ENCODE data around the gene HBEGF.

The HBEGF gene

DNA sequence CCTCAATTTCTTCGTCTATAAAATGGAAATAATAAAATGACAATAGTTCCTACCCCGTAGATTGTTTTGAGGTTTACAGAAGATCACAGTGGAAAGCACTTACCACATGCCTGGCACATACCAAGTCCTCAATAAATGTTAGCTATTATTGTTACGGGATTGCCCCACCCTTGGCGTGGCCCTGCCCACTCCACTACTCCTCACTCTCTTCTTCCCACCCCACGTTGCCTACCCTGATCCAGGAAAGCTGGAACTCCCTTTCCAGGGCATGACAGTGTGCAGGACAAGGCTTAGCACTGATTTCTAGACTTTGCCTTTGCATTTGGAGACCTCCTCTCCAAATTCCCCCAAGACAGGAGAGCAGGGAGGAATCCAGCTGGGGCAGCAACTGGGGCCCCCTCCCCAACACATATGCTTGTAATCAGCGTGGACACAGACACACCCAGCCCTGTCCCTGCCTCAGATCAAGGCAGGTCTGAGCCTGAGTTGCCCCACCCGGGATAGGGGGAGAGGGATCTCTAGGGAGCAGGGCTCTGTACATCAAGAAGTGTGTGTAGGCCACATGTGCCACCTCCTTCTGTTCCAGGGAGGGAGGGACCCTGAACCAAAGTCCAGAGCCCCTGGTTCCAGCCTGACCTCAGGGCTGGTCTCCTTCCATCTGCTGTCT lies 20.3 kb upstream of the HBEGF start:
- no peaks in the 10 kb centered on the region for H3K27me3 ChIP-seq (ENCODE audit: insufficient read depth, low read length)
- no peak overlapping the region for H4K8ac ChIP-seq (ENCODE audit: low read depth, low read length)
- no peak overlapping the region for H3K18ac ChIP-seq (ENCODE audit: low read length)
- H3K4me3 ChIP-seq (ENCODE audit: low read depth, low read length) = no peak overlapping the region
- no peak overlapping the region for H4K91ac ChIP-seq (ENCODE audit: low read depth, low read length)
- H3K4me2 ChIP-seq (ENCODE audit: low read length) = no peak overlapping the region
- H3K79me1 ChIP-seq (ENCODE audit: low read length) = no peaks in the 10 kb centered on the region
- no peak overlapping the region for H3K4ac ChIP-seq (ENCODE audit: low read depth, low read length)
- no peaks in the 10 kb centered on the region for H3K79me2 ChIP-seq (ENCODE audit: control insufficient read depth, insufficient read depth, low read length, poor library complexity)
- no peak overlapping the region for H2BK12ac ChIP-seq (ENCODE audit: low read length)
- H3K14ac ChIP-seq (ENCODE audit: low read length) = no peak overlapping the region
- peaks cover 0 to 6% of the 10 kb centered on the region in 2 experiments for H3K4me1 ChIP-seq (ENCODE audit: control insufficient read depth in 1 of 2, insufficient read depth in 2 of 2, low read length in 2 of 2)
- no CpG with 5 or more reads among the region's 7 CpGs for WGBS (ENCODE audit: extremely low coverage, insufficient coverage, insufficient read length)
- DNase-seq = no peak
- no peak overlapping the region for H2BK5ac ChIP-seq (ENCODE audit: low read depth, low read length, poor library complexity)
- no peak overlapping the region for H3K9ac ChIP-seq (ENCODE audit: low read length)
- H2AFZ ChIP-seq (ENCODE audit: insufficient read depth, low read length, poor library complexity) = no peak overlapping the region
- no peak overlapping the region for H2AK5ac ChIP-seq (ENCODE audit: low read length)
- no peak overlapping the region for H3K27ac ChIP-seq (ENCODE audit: low read depth, low read length)
- H4K12ac ChIP-seq (ENCODE audit: low read depth, low read length) = no peak overlapping the region
- H2BK120ac ChIP-seq (ENCODE audit: insufficient read depth, low read length, poor library complexity) = no peak overlapping the region
- peaks cover 2% of the 10 kb centered on the region for H3K9me3 ChIP-seq (ENCODE audit: insufficient read depth, low read depth, low read length)
- H3K36me3 ChIP-seq (ENCODE audit: control insufficient read depth in 1 of 2, insufficient read depth in 2 of 2, low read length in 2 of 2) = no peaks in the 10 kb centered on the region
- no peak overlapping the region for H3K23ac ChIP-seq (ENCODE audit: low read length)

DNA sequence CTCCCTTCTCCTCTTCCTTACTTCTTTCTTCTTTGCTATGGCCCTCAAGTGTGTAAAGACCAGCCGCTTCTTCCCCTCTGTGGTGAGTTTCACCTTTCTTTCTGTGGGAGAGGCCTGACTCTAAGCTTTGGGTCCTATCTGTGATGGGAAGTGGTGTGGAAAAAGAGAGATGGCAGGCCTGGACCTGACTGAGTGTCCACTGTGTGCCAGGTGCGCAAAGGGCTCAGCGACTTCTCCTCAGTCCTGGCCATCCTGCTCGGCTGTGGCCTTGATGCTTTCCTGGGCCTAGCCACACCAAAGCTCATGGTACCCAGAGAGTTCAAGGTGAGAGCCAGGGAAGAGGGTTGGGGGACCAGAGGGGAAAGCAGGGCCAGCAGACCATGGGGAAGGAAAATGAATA lies 19.5 kb upstream of the HBEGF start:
- Histone ChIP-seq H2AFZ (ENCODE audit: insufficient read depth, low read length, poor library complexity) (no peak overlapping the region), H3K23ac (ENCODE audit: low read length) (no peak overlapping the region), H2BK120ac (ENCODE audit: insufficient read depth, low read length, poor library complexity) (no peak overlapping the region), H3K79me2 (ENCODE audit: control insufficient read depth, insufficient read depth, low read length, poor library complexity) (no peaks in the 10 kb centered on the region), H2BK12ac (ENCODE audit: low read length) (no peak overlapping the region), H3K27me3 (ENCODE audit: insufficient read depth, low read length) (no peaks in the 10 kb centered on the region), H3K4me1 (ENCODE audit: control insufficient read depth in 1 of 2, insufficient read depth in 2 of 2, low read length in 2 of 2) (peaks cover 0 to 6% of the 10 kb centered on the region in 2 experiments), H3K14ac (ENCODE audit: low read length) (no peak overlapping the region), H4K91ac (ENCODE audit: low read depth, low read length) (no peak overlapping the region), H3K9ac (ENCODE audit: low read length) (no peak overlapping the region), H3K4me2 (ENCODE audit: low read length) (no peak overlapping the region), H3K36me3 (ENCODE audit: control insufficient read depth in 1 of 2, insufficient read depth in 2 of 2, low read length in 2 of 2) (no peaks in the 10 kb centered on the region), H3K18ac (ENCODE audit: low read length) (no peak overlapping the region), H4K8ac (ENCODE audit: low read depth, low read length) (no peak overlapping the region), H2AK5ac (ENCODE audit: low read length) (no peak overlapping the region), H3K4me3 (ENCODE audit: low read depth, low read length) (no peak overlapping the region), H3K27ac (ENCODE audit: low read depth, low read length) (no peak overlapping the region), H4K12ac (ENCODE audit: low read depth, low read length) (no peak overlapping the region), H3K9me3 (ENCODE audit: insufficient read depth, low read depth, low read length) (peaks cover 2% of the 10 kb centered on the region), H3K4ac (ENCODE audit: low read depth, low read length) (no peak overlapping the region), H2BK5ac (ENCODE audit: low read depth, low read length, poor library complexity) (no peak overlapping the region), H3K79me1 (ENCODE audit: low read length) (no peaks in the 10 kb centered on the region)
- DNase-seq = no peak
- WGBS (ENCODE audit: extremely low coverage, insufficient coverage, insufficient read length) = no CpG with 5 or more reads among the region's 4 CpGs

DNA sequence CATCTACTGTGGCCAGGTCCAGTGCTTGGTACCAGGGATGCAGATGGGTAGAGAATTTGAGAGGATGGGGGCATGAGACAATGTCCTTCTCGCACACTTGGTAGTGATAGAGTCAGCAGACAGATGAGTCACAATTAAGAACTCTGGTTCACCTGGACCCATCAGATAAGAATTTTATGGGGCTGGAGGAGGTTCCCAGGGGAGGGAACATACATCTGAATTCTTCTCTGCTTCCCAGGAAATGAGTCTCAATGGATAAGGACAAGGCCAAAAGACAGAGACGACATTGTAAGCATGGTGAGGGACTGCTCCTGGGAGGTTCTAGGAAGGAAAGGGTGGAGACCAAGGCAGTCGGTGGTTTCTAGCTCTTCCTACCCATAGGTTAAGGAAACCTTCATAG lies 18.9 kb upstream of the HBEGF start:
- no peak overlapping the region for H2BK120ac ChIP-seq (ENCODE audit: insufficient read depth, low read length, poor library complexity)
- no peak overlapping the region for H2AFZ ChIP-seq (ENCODE audit: insufficient read depth, low read length, poor library complexity)
- H3K14ac ChIP-seq (ENCODE audit: low read length) = no peak overlapping the region
- DNase-seq = no peak
- WGBS (ENCODE audit: extremely low coverage, insufficient coverage, insufficient read length) = no CpG with 5 or more reads among the region's 3 CpGs
- no peak overlapping the region for H2AK5ac ChIP-seq (ENCODE audit: low read length)
- H3K4ac ChIP-seq (ENCODE audit: low read depth, low read length) = no peak overlapping the region
- H3K4me2 ChIP-seq (ENCODE audit: low read length) = no peak overlapping the region
- no peaks in the 10 kb centered on the region for H3K79me1 ChIP-seq (ENCODE audit: low read length)
- no peak overlapping the region for H2BK12ac ChIP-seq (ENCODE audit: low read length)
- H3K4me1 ChIP-seq (ENCODE audit: control insufficient read depth in 1 of 2, insufficient read depth in 2 of 2, low read length in 2 of 2) = peaks cover 0 to 6% of the 10 kb centered on the region in 2 experiments
- no peak overlapping the region for H4K8ac ChIP-seq (ENCODE audit: low read depth, low read length)
- H3K79me2 ChIP-seq (ENCODE audit: control insufficient read depth, insufficient read depth, low read length, poor library complexity) = no peaks in the 10 kb centered on the region
- no peak overlapping the region for H3K23ac ChIP-seq (ENCODE audit: low read length)
- H3K9ac ChIP-seq (ENCODE audit: low read length) = no peak overlapping the region
- H4K91ac ChIP-seq (ENCODE audit: low read depth, low read length) = no peak overlapping the region
- H3K4me3 ChIP-seq (ENCODE audit: low read depth, low read length) = no peak overlapping the region
- H2BK5ac ChIP-seq (ENCODE audit: low read depth, low read length, poor library complexity) = no peak overlapping the region
- H3K9me3 ChIP-seq (ENCODE audit: insufficient read depth, low read depth, low read length) = peaks cover 2% of the 10 kb centered on the region
- H3K36me3 ChIP-seq (ENCODE audit: control insufficient read depth in 1 of 2, insufficient read depth in 2 of 2, low read length in 2 of 2) = no peaks in the 10 kb centered on the region
- H3K18ac ChIP-seq (ENCODE audit: low read length) = no peak overlapping the region
- no peak overlapping the region for H4K12ac ChIP-seq (ENCODE audit: low read depth, low read length)
- H3K27ac ChIP-seq (ENCODE audit: low read depth, low read length) = no peak overlapping the region
- no peaks in the 10 kb centered on the region for H3K27me3 ChIP-seq (ENCODE audit: insufficient read depth, low read length)

DNA sequence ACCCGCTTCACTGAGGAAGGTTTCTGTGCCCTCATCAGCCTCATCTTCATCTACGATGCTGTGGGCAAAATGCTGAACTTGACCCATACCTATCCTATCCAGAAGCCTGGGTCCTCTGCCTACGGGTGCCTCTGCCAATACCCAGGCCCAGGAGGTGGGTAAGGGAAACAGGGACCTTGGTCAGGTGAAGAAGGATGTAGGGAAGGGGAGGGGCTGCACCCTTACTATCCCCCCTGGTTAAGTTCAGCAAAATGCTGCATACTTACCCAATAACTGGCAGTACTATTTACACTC lies 18.0 kb upstream of the HBEGF start:
- Histone ChIP-seq H3K4ac (ENCODE audit: low read depth, low read length) (no peak overlapping the region), H2AFZ (ENCODE audit: insufficient read depth, low read length, poor library complexity) (no peak overlapping the region), H3K79me2 (ENCODE audit: control insufficient read depth, insufficient read depth, low read length, poor library complexity) (no peaks in the 10 kb centered on the region), H3K79me1 (ENCODE audit: low read length) (no peaks in the 10 kb centered on the region), H3K27me3 (ENCODE audit: insufficient read depth, low read length) (no peaks in the 10 kb centered on the region), H4K12ac (ENCODE audit: low read depth, low read length) (no peak overlapping the region), H3K4me1 (ENCODE audit: control insufficient read depth in 1 of 2, insufficient read depth in 2 of 2, low read length in 2 of 2) (peaks cover 0 to 5% of the 10 kb centered on the region in 2 experiments), H3K23ac (ENCODE audit: low read length) (no peak overlapping the region), H2BK120ac (ENCODE audit: insufficient read depth, low read length, poor library complexity) (no peak overlapping the region), H3K4me3 (ENCODE audit: low read depth, low read length) (no peak overlapping the region), H2BK12ac (ENCODE audit: low read length) (no peak overlapping the region), H3K18ac (ENCODE audit: low read length) (no peak overlapping the region), H3K4me2 (ENCODE audit: low read length) (no peak overlapping the region), H3K36me3 (ENCODE audit: control insufficient read depth in 1 of 2, insufficient read depth in 2 of 2, low read length in 2 of 2) (no peaks in the 10 kb centered on the region), H3K27ac (ENCODE audit: low read depth, low read length) (no peak overlapping the region), H4K91ac (ENCODE audit: low read depth, low read length) (no peak overlapping the region), H3K9me3 (ENCODE audit: insufficient read depth, low read depth, low read length) (peaks cover 2% of the 10 kb centered on the region), H4K8ac (ENCODE audit: low read depth, low read length) (no peak overlapping the region), H3K9ac (ENCODE audit: low read length) (no peak overlapping the region), H3K14ac (ENCODE audit: low read length) (no peak overlapping the region), H2AK5ac (ENCODE audit: low read length) (no peak overlapping the region), H2BK5ac (ENCODE audit: low read depth, low read length, poor library complexity) (no peak overlapping the region)
- DNase-seq = no peak
- no CpG with 5 or more reads among the region's 3 CpGs for WGBS (ENCODE audit: extremely low coverage, insufficient coverage, insufficient read length)

Data from trophoblast cell (in vitro differentiated cells and primary cell).